Trophoblast cell (in vitro differentiated cells and primary cell): ENCODE measurements around the gene ALK.

Experiments used
- DNase-seq, 2 donors: peaks; one replicate each; pipeline ENCODE4 v3.0.0-alpha.2; 2016
- H2AFZ ChIP-seq: 2 replicates; pipeline ENCODE4 v1.6.1; 2013; ENCODE audit warnings: low read length, moderate library complexity, mild to moderate bottlenecking; ENCODE audit not compliant: insufficient read depth, poor library complexity
- H2AK5ac ChIP-seq: 2 replicates; pipeline ENCODE4 v1.6.1; 2013; ENCODE audit warnings: mild to moderate bottlenecking, low read length
- H2BK120ac ChIP-seq: 2 replicates; pipeline ENCODE4 v1.6.1; 2013; ENCODE audit warnings: low read length, mild to moderate bottlenecking, moderate library complexity; ENCODE audit not compliant: insufficient read depth, poor library complexity
- H2BK12ac ChIP-seq: 2 replicates; pipeline ENCODE4 v1.6.1; 2013; ENCODE audit warnings: mild to moderate bottlenecking, low read length, moderate library complexity
- H2BK5ac ChIP-seq: 2 replicates; pipeline ENCODE4 v1.6.1; 2013; ENCODE audit warnings: low read length, low read depth, moderate library complexity, mild to moderate bottlenecking; ENCODE audit not compliant: poor library complexity
- H3K14ac ChIP-seq: 2 replicates; pipeline ENCODE4 v1.6.1; 2013; ENCODE audit warnings: mild to moderate bottlenecking, low read length
- H3K18ac ChIP-seq: 2 replicates; pipeline ENCODE4 v1.6.1; 2013; ENCODE audit warnings: mild to moderate bottlenecking, low read length
- H3K23ac ChIP-seq: 2 replicates; pipeline ENCODE4 v1.6.1; 2013; ENCODE audit warnings: low read length
- H3K27ac ChIP-seq: 2 replicates; pipeline ENCODE4 v1.5.1; 2013; ENCODE audit warnings: low read depth, mild to moderate bottlenecking, inconsistent platforms, low read length, moderate library complexity
- H3K27me3 ChIP-seq: 2 replicates; pipeline ENCODE4 v1.6.1; 2013; ENCODE audit warnings: inconsistent platforms, mild to moderate bottlenecking, low read length, moderate library complexity; ENCODE audit not compliant: insufficient read depth
- H3K36me3 ChIP-seq, 2 experiments: 1 replicate in 1 of 2; 2 replicates in 1 of 2; pipeline ENCODE4 v1.6.1; 2013; ENCODE audit warnings: low read length in 2 of 2, mild to moderate bottlenecking in 2 of 2, moderate library complexity in 1 of 2; ENCODE audit not compliant: insufficient read depth in 2 of 2, control insufficient read depth in 1 of 2
- H3K4ac ChIP-seq: 2 replicates; pipeline ENCODE4 v1.6.1; 2013; ENCODE audit warnings: low read depth, mild to moderate bottlenecking, low read length, moderate library complexity
- H3K4me1 ChIP-seq, 2 experiments: 1 replicate in 1 of 2; 2 replicates in 1 of 2; pipeline ENCODE4 v1.6.1; 2013; ENCODE audit warnings: low read length in 2 of 2, mild to moderate bottlenecking in 2 of 2, moderate library complexity in 1 of 2; ENCODE audit not compliant: insufficient read depth in 2 of 2, control insufficient read depth in 1 of 2
- H3K4me2 ChIP-seq: 2 replicates; pipeline ENCODE4 v1.6.1; 2013; ENCODE audit warnings: inconsistent platforms, mild to moderate bottlenecking, low read length, moderate library complexity
- H3K4me3 ChIP-seq: 2 replicates; pipeline ENCODE4 v1.5.1; 2013; ENCODE audit warnings: mild to moderate bottlenecking, low read depth, low read length, inconsistent platforms
- H3K79me1 ChIP-seq: one replicate; pipeline ENCODE4 v1.6.1; 2013; ENCODE audit warnings: low read length
- H3K79me2 ChIP-seq: 2 replicates; pipeline ENCODE4 v1.6.1; 2013; ENCODE audit warnings: low read length, mild to moderate bottlenecking; ENCODE audit not compliant: control insufficient read depth, insufficient read depth, poor library complexity
- H3K9ac ChIP-seq: 2 replicates; pipeline ENCODE4 v1.6.1; 2013; ENCODE audit warnings: mild to moderate bottlenecking, low read length
- H3K9me3 ChIP-seq: 2 replicates; pipeline ENCODE4 v1.6.1; 2013; ENCODE audit warnings: low read depth, mild to moderate bottlenecking, control low read depth, inconsistent platforms, low read length; ENCODE audit not compliant: insufficient read depth
- H4K12ac ChIP-seq: 2 replicates; pipeline ENCODE4 v1.6.1; 2013; ENCODE audit warnings: low read depth, mild to moderate bottlenecking, low read length, moderate library complexity
- H4K8ac ChIP-seq: 2 replicates; pipeline ENCODE4 v1.6.1; 2013; ENCODE audit warnings: low read depth, mild to moderate bottlenecking, low read length, moderate library complexity
- H4K91ac ChIP-seq: one replicate; pipeline ENCODE4 v1.6.1; 2013; ENCODE audit warnings: low read depth, mild to moderate bottlenecking, low read length, moderate library complexity
- WGBS: extraction: QIAGEN DNeasy Blood & Tissue Kit; methylation state at CpG from one replicate; pipeline ENCODE4 v1.1.7; 2013; ENCODE audit warnings: missing lambda C conversion rate; ENCODE audit not compliant: insufficient read length, insufficient coverage; ENCODE audit errors: extremely low coverage; 5-methylcytosine and 5-hydroxymethylcytosine counted together

Gene ALK

GRCh38 chr2:29394981-29395350 is 526.4 kb downstream of the ALK start:
- H3K4me2 ChIP-seq = no peak overlapping the region
- no CpG with 5 or more reads among the region's 2 CpGs for WGBS

GRCh38 chr2:29394311-29394980 is 526.9 kb downstream of the ALK start:
- Histone ChIP-seq H3K36me3 (no peaks in the 10 kb centered on the region), H3K4me3 (no peak overlapping the region), H3K4me2 (no peak overlapping the region), H3K14ac (no peak overlapping the region), H3K23ac (no peak overlapping the region), H2BK120ac (no peak overlapping the region), H2BK12ac (no peak overlapping the region), H3K27me3 (no peaks in the 10 kb centered on the region), H3K79me2 (no peaks in the 10 kb centered on the region), H2AK5ac (no peak overlapping the region), H3K4me1 (no peaks in the 10 kb centered on the region), H3K27ac (no peak overlapping the region), H3K9me3 (no peaks in the 10 kb centered on the region), H4K12ac (no peak overlapping the region), H3K18ac (no peak overlapping the region), H4K91ac (no peak overlapping the region), H3K9ac (no peak overlapping the region), H2AFZ (no peak overlapping the region), H2BK5ac (no peak overlapping the region), H4K8ac (no peak overlapping the region), H3K79me1 (no peaks in the 10 kb centered on the region), H3K4ac (no peak overlapping the region)
- WGBS = no CpG with 5 or more reads among the region's 1 CpG
- no peak for DNase-seq

More at GRCh38 chr2:29394981-29395350, 526.4 kb downstream of the ALK start:
- H2AFZ ChIP-seq = no peak overlapping the region
- no peak overlapping the region for H2BK5ac ChIP-seq
- H3K9me3 ChIP-seq = no peaks in the 10 kb centered on the region
- no peak overlapping the region for H4K8ac ChIP-seq
- no peak overlapping the region for H2BK120ac ChIP-seq
- no peak overlapping the region for H3K14ac ChIP-seq
- no peak overlapping the region for H3K27ac ChIP-seq
- H3K79me1 ChIP-seq = no peaks in the 10 kb centered on the region
- no peak overlapping the region for H3K18ac ChIP-seq
- H4K12ac ChIP-seq = no peak overlapping the region
- H3K79me2 ChIP-seq = no peaks in the 10 kb centered on the region
- no peak overlapping the region for H2BK12ac ChIP-seq
- no peak overlapping the region for H3K9ac ChIP-seq
- DNase-seq = no peak
- H2AK5ac ChIP-seq = no peak overlapping the region
- no peak overlapping the region for H3K4ac ChIP-seq
- H3K4me3 ChIP-seq = no peak overlapping the region
- H3K4me1 ChIP-seq = no peaks in the 10 kb centered on the region
- no peaks in the 10 kb centered on the region for H3K27me3 ChIP-seq
- H3K23ac ChIP-seq = no peak overlapping the region
- no peak overlapping the region for H4K91ac ChIP-seq
- H3K36me3 ChIP-seq = no peaks in the 10 kb centered on the region

- no CpG with 5 or more reads among the region's 1 CpG for WGBS
- Histone ChIP-seq H4K91ac (no peak overlapping the region), H3K4me2 (no peak overlapping the region), H3K4me1 (no peaks in the 10 kb centered on the region), H3K27ac (no peak overlapping the region), H3K18ac (no peak overlapping the region), H2AK5ac (no peak overlapping the region), H3K4ac (no peak overlapping the region), H3K9me3 (no peaks in the 10 kb centered on the region), H3K79me1 (no peaks in the 10 kb centered on the region), H3K23ac (no peak overlapping the region), H3K14ac (no peak overlapping the region), H3K36me3 (no peaks in the 10 kb centered on the region), H2BK5ac (no peak overlapping the region), H2BK120ac (no peak overlapping the region), H3K79me2 (no peaks in the 10 kb centered on the region), H3K27me3 (no peaks in the 10 kb centered on the region), H2BK12ac (no peak overlapping the region), H4K12ac (no peak overlapping the region), H3K4me3 (no peak overlapping the region), H3K9ac (no peak overlapping the region), H4K8ac (no peak overlapping the region), H2AFZ (no peak overlapping the region)
- no peak for DNase-seq
These were observed 527.7 kb downstream of the ALK start for GRCh38 chr2:29393676-29394075.

GRCh38 chr2:29392774-29393173 is 528.6 kb downstream of the ALK start:
- Histone ChIP-seq H3K27me3 (no peaks in the 10 kb centered on the region), H3K18ac (no peak overlapping the region), H3K79me1 (no peaks in the 10 kb centered on the region), H3K4me1 (no peaks in the 10 kb centered on the region), H3K36me3 (no peaks in the 10 kb centered on the region), H3K14ac (no peak overlapping the region), H4K12ac (no peak overlapping the region), H3K9me3 (no peaks in the 10 kb centered on the region), H4K91ac (no peak overlapping the region), H4K8ac (no peak overlapping the region), H3K4me2 (no peak overlapping the region), H2BK120ac (no peak overlapping the region), H2BK12ac (no peak overlapping the region), H3K4me3 (no peak overlapping the region), H2BK5ac (no peak overlapping the region), H3K23ac (no peak overlapping the region), H3K9ac (no peak overlapping the region), H3K79me2 (no peaks in the 10 kb centered on the region), H3K27ac (no peak overlapping the region), H2AFZ (no peak overlapping the region), H2AK5ac (no peak overlapping the region), H3K4ac (no peak overlapping the region)
- no peak for DNase-seq
- WGBS = no CpG with 5 or more reads among the region's 2 CpGs
